Measurements from ENCODE around the gene TOPBP1.

GRCh38 chr3:133674290-133674919 is 12.7 kb upstream of the TOPBP1 start:
- no peak for TF ChIP-seq CTCF (IDR thresholded peaks at IDR 0.05)
- no peak for TF ChIP-seq POLR2A (IDR thresholded peaks at IDR 0.05)
